K562 (cell line): ENCODE data around the gene FTH1. TPM values are rescaled to one million over a fixed set of nuclear protein-coding genes. Genes with fewer than 3 reads are reported as not detected.

Source experiments
- BCLAF1 ChIP-seq, 2 experiments: fragments of 450-650 bp in 1 of 2; IDR thresholded peaks; 2 replicates each; pipeline ENCODE4 v1.6.1; 2011 to 2017; ENCODE audit warnings: low read depth in 2 of 2, antibody characterized with exemption in 1 of 2, borderline replicate concordance in 1 of 2, low read length in 1 of 2, mild to moderate bottlenecking in 1 of 2, mixed read lengths in 1 of 2; ENCODE audit not compliant: control insufficient read depth in 1 of 2
- HDAC1 ChIP-seq, 2 experiments: fragments of 450-650 bp; IDR thresholded peaks; 2 replicates each; pipeline ENCODE4 v1.6.1; 2016 to 2017; ENCODE audit warnings: inconsistent platforms in 1 of 2, mild to moderate bottlenecking in 1 of 2, moderate library complexity in 1 of 2
- IRF1 ChIP-seq: sonication (generic); formaldehyde crosslinking; IDR thresholded peaks from 2 replicates; pipeline ENCODE4 v1.8.0; 2022; ENCODE audit warnings: missing genetic modification reagents, mild to moderate bottlenecking, borderline replicate concordance
- MLLT1 ChIP-seq, 2 experiments: fragments of 450-650 bp; IDR thresholded peaks; 2 replicates each; pipeline ENCODE4 v1.6.1; 2016
- OTX1 ChIP-seq: fragments of 450-650 bp; formaldehyde crosslinking; IDR thresholded peaks from 2 replicates; pipeline ENCODE4 v1.4.0; 2022; ENCODE audit warnings: mild to moderate bottlenecking
- ZBTB11 ChIP-seq, 3 experiments: fragments of 200-800 bp in 1 of 3; fragments of 250-450 bp in 1 of 3; fragments of 450-650 bp in 1 of 3; sonication (Bioruptor Pico) in 1 of 3; sonication (Bioruptor generic) in 1 of 3; formaldehyde crosslinking in 1 of 3; IDR thresholded peaks; 2 replicates each; pipeline versions ENCODE4 v1.6.1 to v1.8.0; 2016 to 2022; ENCODE audit warnings: mild to moderate bottlenecking in 2 of 3, missing genetic modification characterization in 2 of 3, missing compliant biosample characterization in 1 of 3, moderate library complexity in 1 of 3
- ZNF518B ChIP-seq: fragments of 250-450 bp; sonication (Bioruptor Pico); IDR thresholded peaks from 2 replicates; pipeline ENCODE4 v1.5.0; 2021; ENCODE audit warnings: mild to moderate bottlenecking, moderate library complexity
- polyA plus RNA-seq, 8 experiments: library from polyadenylated mRNA; depleted of rRNA in 4 of 8; stranded (reverse) in 5 of 8; unstranded in 3 of 8; fragments of >200 nt; fragmentation: Nextera tagmentation in 2 of 8; fragmentation: Illumina TruSeq in 1 of 8; extraction: Ambion mirVana in 2 of 8; extraction: Trizol in 1 of 8; gene quantifications; 2 replicates each; pipeline versions ENCODE4 v1.2.1 to v1.2.3, GENCODE V29; 2011 to 2014; ENCODE audit warnings: inconsistent platforms in 1 of 8, missing spikeins in 1 of 8
- total RNA-seq, 7 experiments: library from RNA; depleted of rRNA in 6 of 7; stranded (reverse); fragments of >200 nt in 6 of 7; fragmentation: Illumina TruSeq in 2 of 7; extraction: Trizol in 2 of 7; gene quantifications; 2 replicates each; pipeline versions ENCODE4 v1.2.1 to v1.2.3, GENCODE V29; 2011 to 2021; ENCODE audit warnings: low replicate concordance in 1 of 7

FTH1 gene
- total and polyA plus RNA-seq, 9 of the 15 experiments (the other 6 are each of a cell fraction or from before 2014, with no cell fraction given) = 370 to 3,146 (median 802) TPM

GRCh38 chr11:61962213-61963015 lies 5.0 kb downstream of the FTH1 start (continued):
- TF ChIP-seq BCLAF1 (IDR thresholded peaks at IDR 0.05; ENCODE audit: borderline replicate concordance in 1 of 2, control insufficient read depth in 1 of 2, low read depth in 2 of 2, low read length in 1 of 2) (0 out of 4 replicates have a peak, but pooled peaks of 1 of the 2 experiments have one; percentile 20), ZNF518B (no peak; the same call in 1 of the 2 replicates), ZBTB11 (CRISPR knock-in tag; IDR thresholded peaks at IDR 0.05) (no peak), OTX1 (peak; percentile 86; the same call in 1 of the 2 replicates), MLLT1 (IDR thresholded peaks at IDR 0.05) (peak in 1 of 2 experiments; percentile 23; a peak in 2 of 4 replicates), IRF1 (CRISPR knock-in tag) (no peak), HDAC1 (IDR thresholded peaks at IDR 0.05) (peak in 1 of 2 experiments; percentile 0; a peak in 1 of 4 replicates)
